GM12878 (cell line): ENCODE data around the gene ICAM2. TPM values are rescaled to one million over a fixed set of nuclear protein-coding genes. Genes with fewer than 3 reads are reported as not detected.

Experiments
- ATAC-seq: fragments of 200-7000 bp; cut with Tn5 transposase; 3 replicates; pipeline ENCODE4 v1.9.1; 2020; ENCODE audit warnings: mild to moderate bottlenecking, moderate library complexity
- BruUV-seq: library from RNA; stranded (reverse); fragments of 400-500 nt; replicated peaks from 2 replicates; lab custom pipeline; 2021; lab: Mats Ljungman, UMichigan
- CTCF ChIA-PET: fragments of 300-600 bp; sonication (Branson Sonifier 250); formaldehyde crosslinking; extraction: SDS; loops from one replicate; lab custom pipeline; 2021; ENCODE audit warnings: inconsistent platforms; lab: Yijun Ruan, JAX
- POLR2A ChIA-PET: fragments of 350-600 bp; formaldehyde crosslinking; extraction: SDS; loops from one replicate; lab custom pipeline; 2021; ENCODE audit warnings: inconsistent platforms; lab: Charles Lee
- RAD21 ChIA-PET: fragments of 300-600 bp; sonication (Branson Sonifier 250); formaldehyde crosslinking; loops from one replicate; lab custom pipeline; 2023; ENCODE audit warnings: antibody characterized with exemption; ENCODE audit not compliant: unreplicated experiment; lab: Charles Lee
- SMC1A ChIA-PET: fragments of 300-600 bp; sonication (Branson Sonifier 250); formaldehyde crosslinking; loops from one replicate; lab custom pipeline; 2023; ENCODE audit not compliant: unreplicated experiment, uncharacterized antibody; lab: Charles Lee
- DNase-seq: peaks from one replicate; pipeline ENCODE4 v3.0.0-alpha.2; 2011; ENCODE audit warnings: low read depth, low spot score
- FAIRE-seq: peaks from 3 replicates; lab custom pipeline; 2011; peaks lifted over from hg19 to GRCh38; lab: Jason Lieb, UNC
- H2AFZ ChIP-seq: 2 replicates; pipeline ENCODE4 v1.6.0; 2011; ENCODE audit warnings: low read depth, low read length, control low read depth; ENCODE audit not compliant: control insufficient read depth
- H3K27ac ChIP-seq: 2 replicates; pipeline ENCODE4 v1.5.1; 2011; ENCODE audit warnings: control low read depth; ENCODE audit not compliant: control insufficient read depth, insufficient read depth
- H3K27me3 ChIP-seq, 2 experiments: replicated peaks in 1 of 2; 2 replicates each; pipeline versions ENCODE4 v1.6.0 to v1.6.1; 2011; ENCODE audit warnings: low read length in 1 of 2; ENCODE audit not compliant: control insufficient read depth in 2 of 2, insufficient read depth in 2 of 2
- H3K36me3 ChIP-seq, 2 experiments: 2 replicates each; pipeline ENCODE4 v1.5.1; 2011; ENCODE audit warnings: low read length in 1 of 2; ENCODE audit not compliant: control insufficient read depth in 2 of 2, insufficient read depth in 2 of 2
- H3K4me1 ChIP-seq: 2 replicates; pipeline ENCODE4 v1.6.1; 2011; ENCODE audit warnings: mild to moderate bottlenecking, low read length, moderate library complexity, mixed read lengths; ENCODE audit not compliant: control insufficient read depth, insufficient read depth
- H3K4me2 ChIP-seq: 2 replicates; pipeline ENCODE4 v1.6.0; 2011; ENCODE audit warnings: control low read depth; ENCODE audit not compliant: control insufficient read depth, insufficient read depth
- H3K4me3 ChIP-seq: fragments of 200-600 bp; sonication (generic); 2 replicates; pipeline ENCODE4 v1.5.1; 2016
- H3K79me2 ChIP-seq: 2 replicates; pipeline ENCODE4 v1.6.0; 2011; ENCODE audit warnings: low read length; ENCODE audit not compliant: control insufficient read depth, insufficient read depth
- H3K9ac ChIP-seq: 2 replicates; pipeline ENCODE4 v1.8.0; 2011; ENCODE audit warnings: low read length, control low read depth, mixed read lengths; ENCODE audit not compliant: control insufficient read depth, insufficient read depth
- H3K9me3 ChIP-seq: replicated peaks from 3 replicates; pipeline ENCODE4 v1.5.1; 2011; ENCODE audit warnings: mild to moderate bottlenecking, low read length; ENCODE audit not compliant: control insufficient read depth, insufficient read depth
- H4K20me1 ChIP-seq: 2 replicates; pipeline ENCODE4 v1.6.0; 2011; ENCODE audit not compliant: control insufficient read depth, insufficient read depth
- CBX3 ChIP-seq: fragments of 200-600 bp; sonication (generic); IDR thresholded peaks from 2 replicates; pipeline ENCODE4 v1.6.1; 2016; ENCODE audit warnings: low read depth, borderline replicate concordance
- IKZF2 ChIP-seq, 2 experiments: fragments of 450-650 bp; IDR thresholded peaks; 2 replicates each; pipeline ENCODE4 v1.6.1; 2017; ENCODE audit warnings: mild to moderate bottlenecking in 2 of 2, moderate library complexity in 2 of 2
- JUNB ChIP-seq: IDR thresholded peaks from 2 replicates; pipeline ENCODE4 v1.6.1; 2016; ENCODE audit warnings: antibody characterized with exemption, mild to moderate bottlenecking
- MEF2B ChIP-seq: fragments of 450-650 bp; IDR thresholded peaks from 2 replicates; pipeline ENCODE4 v1.6.1; 2018; ENCODE audit warnings: mild to moderate bottlenecking, moderate library complexity; ENCODE audit not compliant: partially characterized antibody, poor library complexity, severe bottlenecking
- ZNF207 ChIP-seq: fragments of 450-650 bp; IDR thresholded peaks from 2 replicates; pipeline ENCODE4 v1.6.1; 2014; ENCODE audit warnings: antibody characterized with exemption, mild to moderate bottlenecking, borderline replicate concordance
- WGBS: methylation state at CpG from one replicate; pipeline ENCODE4 v1.1.6; 2016; ENCODE audit warnings: low lambda C conversion rate; ENCODE audit not compliant: insufficient replicate concordance, insufficient coverage; ENCODE audit errors: missing lambda C conversion rate; 5-methylcytosine and 5-hydroxymethylcytosine counted together
- in situ Hi-C: fragments of 300-500 bp; cut with MboI; formaldehyde crosslinking; loops from 9 replicates; pipeline ENCODE4 v1.14.3; 2018; ENCODE audit warnings: mixed read lengths
- intact Hi-C: fragments of 100-400 bp; cut with micrococcal nuclease; formaldehyde crosslinking; loops from one replicate; pipeline ENCODE4 v1.14.2; 2022; ENCODE audit not compliant: unreplicated experiment
- polyA plus RNA-seq, 11 experiments: library from polyadenylated mRNA; depleted of rRNA in 4 of 11; unstranded in 6 of 11; stranded (reverse) in 5 of 11; fragments of >200 nt; fragmentation: Nextera tagmentation in 4 of 11; fragmentation: Illumina TruSeq in 1 of 11; extraction: Ambion mirVana in 4 of 11; extraction: Trizol in 1 of 11; gene quantifications; 1 replicate in 1 of 11; 2 replicates in 10 of 11; pipeline versions ENCODE4 v1.2.1 to v1.2.3, GENCODE V29; 2011 to 2016; ENCODE audit warnings: inconsistent platforms in 2 of 11, missing spikeins in 2 of 11, low read depth in 1 of 11
- total RNA-seq, 4 experiments: library from RNA; depleted of rRNA in 3 of 4; stranded (reverse); fragments of >200 nt in 3 of 4; fragmentation: Illumina TruSeq in 1 of 4; extraction: Trizol in 1 of 4; gene quantifications; 2 replicates each; pipeline versions ENCODE4 v1.2.1 to v1.2.3, GENCODE V29; 2013 to 2021
- TF ChIP-seq, protein P1 (sequence below): IDR thresholded peaks from 2 replicates; pipeline ENCODE4 v1.6.1; 2012; ENCODE audit warnings: low read depth, low read length, improper control_type of control experiment
- TF ChIP-seq, protein P2 (sequence below): fragments of 450-650 bp; formaldehyde crosslinking; IDR thresholded peaks from 2 replicates; pipeline ENCODE4 v1.5.0; 2022; ENCODE audit warnings: mild to moderate bottlenecking, missing genetic modification characterization
- TF ChIP-seq, protein P3 (sequence below): IDR thresholded peaks from 2 replicates; pipeline ENCODE4 v1.6.1; 2012; ENCODE audit warnings: low read depth, low read length, improper control_type of control experiment
- TF ChIP-seq, protein P4 (sequence below): IDR thresholded peaks from 2 replicates; pipeline ENCODE4 v1.6.1; 2011; ENCODE audit warnings: borderline replicate concordance, low read depth, mild to moderate bottlenecking, moderate library complexity, low read length; ENCODE audit not compliant: insufficient read depth, poor library complexity, severe bottlenecking
- TF ChIP-seq, protein P5 (sequence below): fragments of 450-650 bp; IDR thresholded peaks from 2 replicates; pipeline ENCODE4 v1.6.1; 2017; ENCODE audit warnings: mild to moderate bottlenecking
- TF ChIP-seq, protein P6 (sequence below): IDR thresholded peaks from 2 replicates; pipeline ENCODE4 v1.6.1; 2012; ENCODE audit warnings: mild to moderate bottlenecking, low read depth, low read length

Gene ICAM2
- total and polyA plus RNA-seq, 10 of the 15 experiments (the other 5 are each of a cell fraction or from before 2014, with no cell fraction given), result 23.6 to 108 (median 58.1) TPM

DNA sequence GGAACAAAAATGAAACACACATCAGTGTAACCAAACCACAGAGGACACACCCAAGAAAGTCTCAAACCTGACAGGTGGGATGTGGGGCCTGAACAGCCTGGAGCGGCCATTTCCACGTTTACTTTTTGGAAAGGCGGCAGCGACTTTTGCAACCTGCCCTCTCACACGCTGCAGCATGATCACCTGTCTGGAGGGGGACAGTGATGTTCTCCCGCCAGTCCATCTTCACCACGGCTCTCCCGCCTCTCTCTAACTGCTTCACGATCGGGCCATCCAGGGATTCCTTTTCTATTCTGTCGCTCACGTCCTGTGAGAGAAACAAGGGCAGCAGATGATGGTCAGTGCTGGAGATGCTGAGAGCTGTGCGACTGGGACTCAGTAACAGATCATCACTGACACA, 24.7 kb upstream of the ICAM2 start:
- Histone ChIP-seq H3K79me2 (no peaks in the 10 kb centered on the region), H3K27me3 (no peaks in the 10 kb centered on the region), H3K9me3 (no peaks in the 10 kb centered on the region), H3K4me2 (no peak overlapping the region), H3K27ac (no peak overlapping the region), H4K20me1 (no peaks in the 10 kb centered on the region), H3K9ac (no peak overlapping the region), H3K4me1 (no peaks in the 10 kb centered on the region), H3K4me3 (no peak overlapping the region), H3K36me3 (peaks cover 12 to 31% of the 10 kb centered on the region in 2 experiments), H2AFZ (no peak overlapping the region)
- FAIRE-seq (no peak), DNase-seq (no peak), ATAC-seq (no peak)
- ChIA-PET POLR2A (interaction anchor here (0.6 kb wide), 1 partner anchor 869 kb away, joined by 9 read pairs; no protein-coding TSS in a partner anchor), CTCF (interaction anchor here (3.9 to 8.4 kb wide), 2 partner anchors 16 to 88 kb away, joined by 22 to 75 read pairs; no protein-coding TSS in a partner anchor), SMC1A (interaction anchor here (1.8 kb wide), 1 partner anchor 16 kb away, joined by 7 read pairs; no protein-coding TSS in a partner anchor), RAD21 (interaction anchor here (0.9 kb wide), 1 partner anchor 17 kb away, joined by 4 read pairs; no protein-coding TSS in a partner anchor)
- whole genome bisulfite sequencing, result 85% methylated on average over 13 of the region's 13 CpGs
- in situ Hi-C loops, result loop anchor here (25.0 kb wide), 1 partner anchor 242 kb away; no protein-coding TSS in a partner anchor
- no TSS peak for BruUV-seq
- intact Hi-C loops, result no loop called here
- TF ChIP-seq JUNB (no peak), MEF2B (no peak), ZNF207 (no peak), CBX3 (no peak), IKZF2 (IDR thresholded peaks at IDR 0.05) (no peak)
- TF ChIP-seq, protein P1, sequence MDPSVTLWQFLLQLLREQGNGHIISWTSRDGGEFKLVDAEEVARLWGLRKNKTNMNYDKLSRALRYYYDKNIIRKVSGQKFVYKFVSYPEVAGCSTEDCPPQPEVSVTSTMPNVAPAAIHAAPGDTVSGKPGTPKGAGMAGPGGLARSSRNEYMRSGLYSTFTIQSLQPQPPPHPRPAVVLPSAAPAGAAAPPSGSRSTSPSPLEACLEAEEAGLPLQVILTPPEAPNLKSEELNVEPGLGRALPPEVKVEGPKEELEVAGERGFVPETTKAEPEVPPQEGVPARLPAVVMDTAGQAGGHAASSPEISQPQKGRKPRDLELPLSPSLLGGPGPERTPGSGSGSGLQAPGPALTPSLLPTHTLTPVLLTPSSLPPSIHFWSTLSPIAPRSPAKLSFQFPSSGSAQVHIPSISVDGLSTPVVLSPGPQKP, result no peak
- TF ChIP-seq, protein P2, sequence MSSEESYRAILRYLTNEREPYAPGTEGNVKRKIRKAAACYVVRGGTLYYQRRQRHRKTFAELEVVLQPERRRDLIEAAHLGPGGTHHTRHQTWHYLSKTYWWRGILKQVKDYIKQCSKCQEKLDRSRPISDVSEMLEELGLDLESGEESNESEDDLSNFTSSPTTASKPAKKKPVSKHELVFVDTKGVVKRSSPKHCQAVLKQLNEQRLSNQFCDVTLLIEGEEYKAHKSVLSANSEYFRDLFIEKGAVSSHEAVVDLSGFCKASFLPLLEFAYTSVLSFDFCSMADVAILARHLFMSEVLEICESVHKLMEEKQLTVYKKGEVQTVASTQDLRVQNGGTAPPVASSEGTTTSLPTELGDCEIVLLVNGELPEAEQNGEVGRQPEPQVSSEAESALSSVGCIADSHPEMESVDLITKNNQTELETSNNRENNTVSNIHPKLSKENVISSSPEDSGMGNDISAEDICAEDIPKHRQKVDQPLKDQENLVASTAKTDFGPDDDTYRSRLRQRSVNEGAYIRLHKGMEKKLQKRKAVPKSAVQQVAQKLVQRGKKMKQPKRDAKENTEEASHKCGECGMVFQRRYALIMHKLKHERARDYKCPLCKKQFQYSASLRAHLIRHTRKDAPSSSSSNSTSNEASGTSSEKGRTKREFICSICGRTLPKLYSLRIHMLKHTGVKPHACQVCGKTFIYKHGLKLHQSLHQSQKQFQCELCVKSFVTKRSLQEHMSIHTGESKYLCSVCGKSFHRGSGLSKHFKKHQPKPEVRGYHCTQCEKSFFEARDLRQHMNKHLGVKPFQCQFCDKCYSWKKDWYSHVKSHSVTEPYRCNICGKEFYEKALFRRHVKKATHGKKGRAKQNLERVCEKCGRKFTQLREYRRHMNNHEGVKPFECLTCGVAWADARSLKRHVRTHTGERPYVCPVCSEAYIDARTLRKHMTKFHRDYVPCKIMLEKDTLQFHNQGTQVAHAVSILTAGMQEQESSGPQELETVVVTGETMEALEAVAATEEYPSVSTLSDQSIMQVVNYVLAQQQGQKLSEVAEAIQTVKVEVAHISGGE (CRISPR knock-in tag), result no peak
- TF ChIP-seq, protein P3, sequence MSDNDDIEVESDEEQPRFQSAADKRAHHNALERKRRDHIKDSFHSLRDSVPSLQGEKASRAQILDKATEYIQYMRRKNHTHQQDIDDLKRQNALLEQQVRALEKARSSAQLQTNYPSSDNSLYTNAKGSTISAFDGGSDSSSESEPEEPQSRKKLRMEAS, result no peak
- TF ChIP-seq, protein P4, sequence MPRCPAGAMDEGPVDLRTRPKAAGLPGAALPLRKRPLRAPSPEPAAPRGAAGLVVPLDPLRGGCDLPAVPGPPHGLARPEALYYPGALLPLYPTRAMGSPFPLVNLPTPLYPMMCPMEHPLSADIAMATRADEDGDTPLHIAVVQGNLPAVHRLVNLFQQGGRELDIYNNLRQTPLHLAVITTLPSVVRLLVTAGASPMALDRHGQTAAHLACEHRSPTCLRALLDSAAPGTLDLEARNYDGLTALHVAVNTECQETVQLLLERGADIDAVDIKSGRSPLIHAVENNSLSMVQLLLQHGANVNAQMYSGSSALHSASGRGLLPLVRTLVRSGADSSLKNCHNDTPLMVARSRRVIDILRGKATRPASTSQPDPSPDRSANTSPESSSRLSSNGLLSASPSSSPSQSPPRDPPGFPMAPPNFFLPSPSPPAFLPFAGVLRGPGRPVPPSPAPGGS, result no peak
- TF ChIP-seq, protein P5, sequence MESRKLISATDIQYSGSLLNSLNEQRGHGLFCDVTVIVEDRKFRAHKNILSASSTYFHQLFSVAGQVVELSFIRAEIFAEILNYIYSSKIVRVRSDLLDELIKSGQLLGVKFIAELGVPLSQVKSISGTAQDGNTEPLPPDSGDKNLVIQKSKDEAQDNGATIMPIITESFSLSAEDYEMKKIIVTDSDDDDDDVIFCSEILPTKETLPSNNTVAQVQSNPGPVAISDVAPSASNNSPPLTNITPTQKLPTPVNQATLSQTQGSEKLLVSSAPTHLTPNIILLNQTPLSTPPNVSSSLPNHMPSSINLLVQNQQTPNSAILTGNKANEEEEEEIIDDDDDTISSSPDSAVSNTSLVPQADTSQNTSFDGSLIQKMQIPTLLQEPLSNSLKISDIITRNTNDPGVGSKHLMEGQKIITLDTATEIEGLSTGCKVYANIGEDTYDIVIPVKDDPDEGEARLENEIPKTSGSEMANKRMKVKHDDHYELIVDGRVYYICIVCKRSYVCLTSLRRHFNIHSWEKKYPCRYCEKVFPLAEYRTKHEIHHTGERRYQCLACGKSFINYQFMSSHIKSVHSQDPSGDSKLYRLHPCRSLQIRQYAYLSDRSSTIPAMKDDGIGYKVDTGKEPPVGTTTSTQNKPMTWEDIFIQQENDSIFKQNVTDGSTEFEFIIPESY, result no peak
- TF ChIP-seq, protein P6, sequence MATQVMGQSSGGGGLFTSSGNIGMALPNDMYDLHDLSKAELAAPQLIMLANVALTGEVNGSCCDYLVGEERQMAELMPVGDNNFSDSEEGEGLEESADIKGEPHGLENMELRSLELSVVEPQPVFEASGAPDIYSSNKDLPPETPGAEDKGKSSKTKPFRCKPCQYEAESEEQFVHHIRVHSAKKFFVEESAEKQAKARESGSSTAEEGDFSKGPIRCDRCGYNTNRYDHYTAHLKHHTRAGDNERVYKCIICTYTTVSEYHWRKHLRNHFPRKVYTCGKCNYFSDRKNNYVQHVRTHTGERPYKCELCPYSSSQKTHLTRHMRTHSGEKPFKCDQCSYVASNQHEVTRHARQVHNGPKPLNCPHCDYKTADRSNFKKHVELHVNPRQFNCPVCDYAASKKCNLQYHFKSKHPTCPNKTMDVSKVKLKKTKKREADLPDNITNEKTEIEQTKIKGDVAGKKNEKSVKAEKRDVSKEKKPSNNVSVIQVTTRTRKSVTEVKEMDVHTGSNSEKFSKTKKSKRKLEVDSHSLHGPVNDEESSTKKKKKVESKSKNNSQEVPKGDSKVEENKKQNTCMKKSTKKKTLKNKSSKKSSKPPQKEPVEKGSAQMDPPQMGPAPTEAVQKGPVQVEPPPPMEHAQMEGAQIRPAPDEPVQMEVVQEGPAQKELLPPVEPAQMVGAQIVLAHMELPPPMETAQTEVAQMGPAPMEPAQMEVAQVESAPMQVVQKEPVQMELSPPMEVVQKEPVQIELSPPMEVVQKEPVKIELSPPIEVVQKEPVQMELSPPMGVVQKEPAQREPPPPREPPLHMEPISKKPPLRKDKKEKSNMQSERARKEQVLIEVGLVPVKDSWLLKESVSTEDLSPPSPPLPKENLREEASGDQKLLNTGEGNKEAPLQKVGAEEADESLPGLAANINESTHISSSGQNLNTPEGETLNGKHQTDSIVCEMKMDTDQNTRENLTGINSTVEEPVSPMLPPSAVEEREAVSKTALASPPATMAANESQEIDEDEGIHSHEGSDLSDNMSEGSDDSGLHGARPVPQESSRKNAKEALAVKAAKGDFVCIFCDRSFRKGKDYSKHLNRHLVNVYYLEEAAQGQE, result no peak
